Endodermal cell (in vitro differentiated cells): Measurements from ENCODE around the gene SIRT6. TPM values are rescaled to one million over a fixed set of nuclear protein-coding genes. Genes with fewer than 3 reads are reported as not detected.

Experiments used
- DNase-seq: peaks from one replicate; pipeline ENCODE4 v3.0.0-alpha.2; 2017
- H3K27ac ChIP-seq: 2 replicates; pipeline ENCODE4 v1.5.1; 2013; ENCODE audit warnings: mild to moderate bottlenecking, low read depth, low read length, moderate library complexity
- H3K27me3 ChIP-seq: 2 replicates; pipeline ENCODE4 v1.6.1; 2013; ENCODE audit warnings: mild to moderate bottlenecking, low read length, moderate library complexity; ENCODE audit not compliant: insufficient read depth, control insufficient read depth, poor library complexity, severe bottlenecking
- H3K36me3 ChIP-seq: 2 replicates; pipeline ENCODE4 v1.7.0; 2013; ENCODE audit warnings: mild to moderate bottlenecking, low read length, moderate library complexity; ENCODE audit not compliant: control insufficient read depth, insufficient read depth
- H3K4me1 ChIP-seq: one replicate; pipeline ENCODE4 v1.7.0; 2013; ENCODE audit warnings: low read length; ENCODE audit not compliant: control insufficient read depth, insufficient read depth
- H3K4me3 ChIP-seq: 2 replicates; pipeline ENCODE4 v1.5.1; 2013; ENCODE audit warnings: mild to moderate bottlenecking, low read length, moderate library complexity
- H3K9ac ChIP-seq: 2 replicates; pipeline ENCODE4 v1.6.1; 2013; ENCODE audit warnings: mild to moderate bottlenecking, low read length, moderate library complexity; ENCODE audit not compliant: poor library complexity, severe bottlenecking; ENCODE audit errors: extremely low read depth
- H3K9me3 ChIP-seq: 2 replicates; pipeline ENCODE4 v1.6.1; 2013; ENCODE audit warnings: mild to moderate bottlenecking, low read length, moderate library complexity; ENCODE audit not compliant: control insufficient read depth
- H3K27ac Mint-ChIP-seq: 2 replicates; pipeline ENCODE4 v1.8.0; 2020; ENCODE audit warnings: mixed read lengths
- H3K27me3 Mint-ChIP-seq: 2 replicates; pipeline ENCODE4 v1.8.0; 2021; ENCODE audit warnings: mild to moderate bottlenecking, mixed read lengths; ENCODE audit not compliant: insufficient read depth
- H3K36me3 Mint-ChIP-seq: 2 replicates; pipeline ENCODE4 v1.8.0; 2020; ENCODE audit warnings: low read depth, mixed read lengths
- H3K4me1 Mint-ChIP-seq: 2 replicates; pipeline ENCODE4 v1.8.0; 2020; ENCODE audit warnings: mixed read lengths
- H3K4me3 Mint-ChIP-seq: 2 replicates; pipeline ENCODE4 v1.8.0; 2020; ENCODE audit warnings: mild to moderate bottlenecking, moderate library complexity, mixed read lengths
- H3K9me3 Mint-ChIP-seq: 2 replicates; pipeline ENCODE4 v1.8.0; 2020; ENCODE audit warnings: mild to moderate bottlenecking, mixed read lengths
- WGBS, 2 experiments: methylation state at CpG; one replicate each; pipeline versions ENCODE4 v1.1.5 to v1.1.7; 2013; ENCODE audit warnings: missing lambda C conversion rate in 2 of 2, mixed read lengths in 1 of 2; ENCODE audit not compliant: insufficient coverage in 1 of 2, insufficient read length in 1 of 2; 5-methylcytosine and 5-hydroxymethylcytosine counted together
- total RNA-seq, 2 donors: library from RNA; stranded (reverse); fragmentation: NEBNext Ultra II Directional in 1 of 2; extraction: Animal tissue kit (Norgen Biotek cat#: 25700) in 1 of 2; gene quantifications; 2 replicates in 1 of 2; 3 replicates in 1 of 2; pipeline ENCODE4 v1.2.1, GENCODE V29; 2021
- TF ChIP-seq, protein P1 (sequence below): fragments of 200-600 bp; sonication (generic); conservative IDR thresholded peaks from 2 replicates; pipeline ENCODE4 v1.5.0; 2021; ENCODE audit warnings: antibody characterized with exemption, mild to moderate bottlenecking

Gene SIRT6
- total RNA-seq, 2 donors from 2014 or later: 22.1 to 29.1 TPM

GRCh38 chr19:4199699-4200293 is 17.4 kb upstream of the SIRT6 start:
- DNase-seq: peak; percentile 88
- Histone ChIP-seq H3K4me3 (no peak overlapping the region), H3K9ac (no peak overlapping the region), H3K9me3 (peaks cover 8% of the 10 kb centered on the region), H3K27me3 (peaks cover 33% of the 10 kb centered on the region), H3K27ac (no peak overlapping the region), H3K36me3 (no peaks in the 10 kb centered on the region), H3K4me1 (no peaks in the 10 kb centered on the region)
- Mint-ChIP-seq H3K36me3 (no peaks in the 10 kb centered on the region), H3K9me3 (peaks cover 8% of the 10 kb centered on the region), H3K27me3 (peaks cover 75% of the 10 kb centered on the region), H3K4me1 (no peaks in the 10 kb centered on the region), H3K27ac (no peak overlapping the region), H3K4me3 (no peak overlapping the region)
- TF ChIP-seq, protein P1, sequence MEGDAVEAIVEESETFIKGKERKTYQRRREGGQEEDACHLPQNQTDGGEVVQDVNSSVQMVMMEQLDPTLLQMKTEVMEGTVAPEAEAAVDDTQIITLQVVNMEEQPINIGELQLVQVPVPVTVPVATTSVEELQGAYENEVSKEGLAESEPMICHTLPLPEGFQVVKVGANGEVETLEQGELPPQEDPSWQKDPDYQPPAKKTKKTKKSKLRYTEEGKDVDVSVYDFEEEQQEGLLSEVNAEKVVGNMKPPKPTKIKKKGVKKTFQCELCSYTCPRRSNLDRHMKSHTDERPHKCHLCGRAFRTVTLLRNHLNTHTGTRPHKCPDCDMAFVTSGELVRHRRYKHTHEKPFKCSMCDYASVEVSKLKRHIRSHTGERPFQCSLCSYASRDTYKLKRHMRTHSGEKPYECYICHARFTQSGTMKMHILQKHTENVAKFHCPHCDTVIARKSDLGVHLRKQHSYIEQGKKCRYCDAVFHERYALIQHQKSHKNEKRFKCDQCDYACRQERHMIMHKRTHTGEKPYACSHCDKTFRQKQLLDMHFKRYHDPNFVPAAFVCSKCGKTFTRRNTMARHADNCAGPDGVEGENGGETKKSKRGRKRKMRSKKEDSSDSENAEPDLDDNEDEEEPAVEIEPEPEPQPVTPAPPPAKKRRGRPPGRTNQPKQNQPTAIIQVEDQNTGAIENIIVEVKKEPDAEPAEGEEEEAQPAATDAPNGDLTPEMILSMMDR: peak; percentile 69
- 81 to 84% methylated on average over 20 to 33 of the region's 33 CpGs for WGBS, 2 experiments

GRCh38 chr19:4198467-4199126 is 16.2 kb upstream of the SIRT6 start:
- 15 to 52% methylated on average over 6 to 26 of the region's 28 CpGs for WGBS, 2 experiments
- Mint-ChIP-seq H3K27me3 (peaks cover 84% of the 10 kb centered on the region), H3K4me3 (peak overlapping the region; percentile 30)

GRCh38 chr19:4197625-4198466 is 15.5 kb upstream of the SIRT6 start:
- TF ChIP-seq, protein P1: no peak
- peaks cover 33% of the 10 kb centered on the region for H3K27me3 ChIP-seq
- Mint-ChIP-seq H3K27ac (no peak overlapping the region), H3K27me3 (peaks cover 88% of the 10 kb centered on the region), H3K4me1 (no peaks in the 10 kb centered on the region), H3K4me3 (peak overlapping the region; percentile 28), H3K9me3 (peaks cover 8% of the 10 kb centered on the region), H3K36me3 (no peaks in the 10 kb centered on the region)
- DNase-seq: peak; percentile 80
- H3K4me3 ChIP-seq: peak overlapping the region; percentile 21
- WGBS, 2 experiments: 19 to 46% methylated on average over 26 to 62 of the region's 70 CpGs
- H3K9ac ChIP-seq: no peak overlapping the region
- H3K36me3 ChIP-seq: no peaks in the 10 kb centered on the region
- H3K27ac ChIP-seq: no peak overlapping the region
- H3K4me1 ChIP-seq: no peaks in the 10 kb centered on the region
- H3K9me3 ChIP-seq: peaks cover 8% of the 10 kb centered on the region

More at GRCh38 chr19:4198467-4199126, 16.2 kb upstream of the SIRT6 start:
- Histone ChIP-seq H3K9ac (no peak overlapping the region), H3K27ac (no peak overlapping the region), H3K4me1 (no peaks in the 10 kb centered on the region), H3K4me3 (no peak overlapping the region), H3K36me3 (no peaks in the 10 kb centered on the region), H3K27me3 (peaks cover 33% of the 10 kb centered on the region), H3K9me3 (peaks cover 8% of the 10 kb centered on the region)
- H3K9me3 Mint-ChIP-seq: peaks cover 8% of the 10 kb centered on the region
- TF ChIP-seq, protein P1: no peak
- H3K4me1 Mint-ChIP-seq: no peaks in the 10 kb centered on the region
- DNase-seq: no peak
- no peaks in the 10 kb centered on the region for H3K36me3 Mint-ChIP-seq
- no peak overlapping the region for H3K27ac Mint-ChIP-seq
